IPS-20b (cell line): ENCODE data around the gene DENND1B.

Experiments
- H3K27ac ChIP-seq: one replicate; pipeline ENCODE4 v1.5.1; 2013; ENCODE audit warnings: low read length
- H3K27me3 ChIP-seq: 2 replicates; pipeline ENCODE4 v1.6.1; 2013; ENCODE audit warnings: mild to moderate bottlenecking, low read length, inconsistent platforms; ENCODE audit not compliant: insufficient read depth
- H3K36me3 ChIP-seq: 2 replicates; pipeline ENCODE4 v1.6.1; 2013; ENCODE audit warnings: low read depth, mild to moderate bottlenecking, inconsistent platforms, low read length, moderate library complexity; ENCODE audit not compliant: insufficient read depth
- H3K4me1 ChIP-seq: 2 replicates; pipeline ENCODE4 v1.6.1; 2013; ENCODE audit warnings: mild to moderate bottlenecking, control low read depth, inconsistent platforms, low read length, moderate library complexity; ENCODE audit not compliant: insufficient read depth
- H3K4me3 ChIP-seq: 2 replicates; pipeline ENCODE4 v1.5.1; 2013; ENCODE audit warnings: mild to moderate bottlenecking, low read length, inconsistent platforms
- H3K9ac ChIP-seq: 2 replicates; pipeline ENCODE4 v1.6.1; 2013; ENCODE audit warnings: low read depth, mild to moderate bottlenecking, inconsistent platforms, low read length, moderate library complexity
- H3K9me3 ChIP-seq: 2 replicates; pipeline ENCODE4 v1.6.1; 2013; ENCODE audit warnings: mild to moderate bottlenecking, low read depth, low read length, inconsistent platforms; ENCODE audit not compliant: insufficient read depth

The DENND1B gene

DNA sequence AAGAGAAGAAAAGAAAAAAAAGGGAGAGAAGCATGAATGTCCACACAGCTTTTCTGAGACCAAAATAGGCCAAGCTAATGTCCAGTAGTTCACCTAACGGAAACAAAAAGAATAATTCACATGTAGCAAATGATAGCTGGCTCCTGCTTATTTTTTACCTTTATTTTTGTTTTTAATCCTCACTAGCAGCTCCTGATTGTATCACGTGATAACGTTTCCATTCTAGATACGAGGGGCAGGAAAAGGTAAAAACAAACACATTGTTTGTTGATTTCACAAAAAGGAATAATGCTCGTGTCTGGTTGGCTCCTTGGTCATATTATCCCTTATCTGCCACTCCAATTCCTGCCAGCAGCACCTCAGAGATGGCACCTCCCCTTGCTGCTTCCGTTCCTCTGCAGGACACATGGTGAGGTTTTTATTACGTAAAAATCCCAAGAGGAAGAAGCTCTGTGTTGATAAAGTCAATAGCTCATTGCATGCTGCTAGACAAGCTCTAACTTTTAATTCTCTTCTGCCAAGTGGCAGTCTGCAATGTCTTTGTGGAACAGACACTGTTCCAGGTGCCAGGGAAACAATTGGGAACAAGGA is 305.6 kb downstream of the DENND1B start:
- no peak overlapping the region for H3K27ac ChIP-seq
- H3K9ac ChIP-seq = no peak overlapping the region
- H3K36me3 ChIP-seq = no peaks in the 10 kb centered on the region
- H3K27me3 ChIP-seq = no peaks in the 10 kb centered on the region
- H3K4me3 ChIP-seq = no peak overlapping the region
- no peaks in the 10 kb centered on the region for H3K9me3 ChIP-seq
- peaks cover 25% of the 10 kb centered on the region; the same call in 1 of the 2 replicates for H3K4me1 ChIP-seq

DNA sequence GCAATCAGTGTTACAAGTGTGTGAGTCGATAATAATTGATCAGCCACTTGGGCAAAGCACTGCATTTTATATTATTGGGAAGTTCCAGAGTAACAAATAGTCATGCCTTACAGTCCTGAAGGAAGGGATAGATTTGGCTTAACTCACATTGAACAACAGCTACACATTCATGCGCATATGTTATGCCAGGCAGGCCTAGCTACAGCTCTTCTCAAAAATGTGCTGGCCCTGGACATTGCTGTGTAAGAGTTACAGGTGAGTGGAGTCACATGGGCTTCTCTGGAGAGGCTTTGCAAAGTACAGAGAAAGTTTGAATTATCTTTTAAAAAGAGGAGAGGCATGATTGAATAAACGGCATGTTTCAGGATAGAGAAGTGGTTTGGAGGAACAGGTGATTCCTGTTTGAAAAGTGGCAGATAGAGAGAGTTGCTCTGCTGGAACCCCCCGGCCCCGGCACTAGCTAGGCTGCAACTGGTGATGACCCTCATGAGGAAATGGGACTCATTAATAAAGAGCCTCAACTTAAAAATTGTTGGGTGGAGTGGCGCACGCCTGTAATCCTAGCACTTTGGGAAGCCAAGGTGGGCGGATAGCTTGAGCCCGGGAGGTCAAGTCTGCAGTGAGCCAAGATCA is 306.6 kb downstream of the DENND1B start:
- Histone ChIP-seq H3K36me3 (no peaks in the 10 kb centered on the region), H3K27ac (no peak overlapping the region), H3K4me1 (peaks cover 27% of the 10 kb centered on the region; the same call in 1 of the 2 replicates), H3K9ac (no peak overlapping the region), H3K9me3 (no peaks in the 10 kb centered on the region), H3K4me3 (no peak overlapping the region), H3K27me3 (no peaks in the 10 kb centered on the region)

DNA sequence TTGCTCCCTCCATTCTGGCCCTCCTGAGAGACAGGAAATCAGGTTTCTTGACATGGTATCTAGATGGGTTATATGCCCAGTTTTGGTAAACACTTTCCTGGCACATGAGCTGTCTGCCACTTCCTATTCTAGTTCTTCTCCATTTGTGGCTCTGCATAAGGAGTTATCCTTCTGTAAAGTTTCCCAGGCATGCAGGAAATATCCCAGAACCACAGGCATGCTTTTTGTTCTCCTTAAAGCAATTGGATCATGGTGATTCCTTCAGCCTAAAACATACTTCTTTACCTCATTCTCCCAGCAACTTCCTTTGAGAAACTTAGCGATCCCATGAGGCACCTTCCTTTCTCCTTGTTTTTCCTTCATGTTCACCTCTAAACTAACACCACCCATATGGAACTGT is 307.4 kb downstream of the DENND1B start:
- peaks cover 34% of the 10 kb centered on the region for H3K4me1 ChIP-seq
- no peaks in the 10 kb centered on the region for H3K36me3 ChIP-seq
- no peaks in the 10 kb centered on the region for H3K9me3 ChIP-seq
- H3K27ac ChIP-seq = no peak overlapping the region
- H3K9ac ChIP-seq = no peak overlapping the region
- no peak overlapping the region for H3K4me3 ChIP-seq
- no peaks in the 10 kb centered on the region for H3K27me3 ChIP-seq

DNA sequence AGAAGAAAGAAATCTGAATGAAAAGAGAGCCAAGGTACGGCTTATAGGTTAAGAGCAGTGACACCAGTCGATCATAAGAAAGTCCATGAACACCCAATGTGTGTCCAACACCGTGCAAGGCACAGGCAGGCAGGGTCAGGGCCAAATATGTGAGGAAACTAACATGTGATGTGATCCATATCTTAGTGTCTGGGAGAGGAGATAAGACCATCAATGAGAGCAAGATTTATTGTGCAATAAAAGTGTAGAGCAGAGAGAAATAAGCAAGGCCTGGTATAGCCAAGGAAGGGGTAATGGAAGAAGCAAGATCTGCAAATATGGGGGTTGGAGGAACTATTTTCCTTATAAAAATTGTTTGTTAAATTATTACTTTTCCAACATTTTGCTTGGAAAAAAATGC is 308.5 kb downstream of the DENND1B start:
- Histone ChIP-seq H3K36me3 (no peaks in the 10 kb centered on the region), H3K4me1 (peaks cover 35% of the 10 kb centered on the region)

DNA sequence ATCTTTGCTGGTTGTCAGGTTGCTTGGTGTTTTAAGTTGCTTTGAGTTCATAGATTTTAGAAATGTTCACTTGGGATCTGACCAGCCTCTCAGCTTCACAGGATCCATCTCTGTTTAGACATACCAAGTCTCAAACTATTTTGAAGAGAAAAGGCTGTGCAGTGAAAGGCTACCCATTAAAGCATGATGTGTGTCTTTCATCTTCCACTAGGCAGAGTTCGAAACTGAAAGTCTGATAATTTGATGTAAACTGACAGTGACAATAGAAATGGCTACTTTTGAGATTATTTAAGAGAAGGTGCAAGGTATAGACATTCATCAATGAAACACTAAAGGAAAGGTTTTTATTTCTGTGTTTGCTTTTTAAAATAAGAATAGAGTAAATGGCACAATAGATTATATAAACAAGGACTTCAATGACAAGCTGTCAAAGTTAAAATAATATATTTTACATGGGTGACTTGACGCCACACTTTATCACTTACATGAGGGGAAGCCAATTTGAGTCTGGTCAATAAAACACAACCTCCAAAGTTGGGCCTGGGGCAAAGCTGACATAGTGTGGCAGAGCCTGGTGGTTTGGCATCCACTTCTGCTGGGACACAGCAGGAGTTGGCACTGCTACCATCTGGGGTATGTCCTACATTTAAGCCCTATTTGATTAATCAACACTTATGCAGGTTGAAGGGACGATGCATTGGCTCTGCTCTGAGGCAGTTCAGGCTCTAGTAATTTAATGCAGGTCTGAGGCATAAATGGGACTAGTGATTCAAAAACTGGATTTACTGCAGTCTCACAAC is 309.6 kb downstream of the DENND1B start:
- no peak overlapping the region for H3K9ac ChIP-seq
- no peak overlapping the region for H3K27ac ChIP-seq
- H3K36me3 ChIP-seq = no peaks in the 10 kb centered on the region
- no peaks in the 10 kb centered on the region for H3K27me3 ChIP-seq
- H3K4me3 ChIP-seq = no peak overlapping the region
- no peaks in the 10 kb centered on the region for H3K9me3 ChIP-seq
- peaks cover 30% of the 10 kb centered on the region for H3K4me1 ChIP-seq

More for the DNA sequence above, 308.5 kb downstream of the DENND1B start:
- H3K27me3 ChIP-seq = no peaks in the 10 kb centered on the region
- no peak overlapping the region for H3K4me3 ChIP-seq
- no peak overlapping the region for H3K27ac ChIP-seq
- H3K9ac ChIP-seq = no peak overlapping the region
- no peaks in the 10 kb centered on the region for H3K9me3 ChIP-seq

DNA sequence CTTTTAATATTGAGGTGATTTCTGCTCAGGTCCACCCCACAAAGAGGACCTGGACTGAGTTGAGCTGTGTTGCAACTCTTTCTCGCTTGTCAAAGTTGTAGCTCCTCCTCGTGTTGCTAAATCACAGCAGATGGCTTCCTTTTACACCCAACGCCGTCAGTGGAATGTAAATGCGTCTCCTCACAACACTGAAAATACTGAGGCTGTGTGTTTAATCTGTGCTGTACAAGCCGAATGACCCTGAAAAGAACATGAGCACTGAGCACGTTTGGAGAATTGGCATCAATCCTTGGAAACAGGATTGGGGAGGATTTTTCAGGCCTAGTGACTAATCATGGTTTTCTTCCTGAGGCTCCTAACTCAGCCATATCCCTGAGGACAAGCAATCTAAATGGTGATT is 311.2 kb downstream of the DENND1B start:
- Histone ChIP-seq H3K4me3 (no peak overlapping the region), H3K9ac (no peak overlapping the region), H3K27ac (no peak overlapping the region)

DNA sequence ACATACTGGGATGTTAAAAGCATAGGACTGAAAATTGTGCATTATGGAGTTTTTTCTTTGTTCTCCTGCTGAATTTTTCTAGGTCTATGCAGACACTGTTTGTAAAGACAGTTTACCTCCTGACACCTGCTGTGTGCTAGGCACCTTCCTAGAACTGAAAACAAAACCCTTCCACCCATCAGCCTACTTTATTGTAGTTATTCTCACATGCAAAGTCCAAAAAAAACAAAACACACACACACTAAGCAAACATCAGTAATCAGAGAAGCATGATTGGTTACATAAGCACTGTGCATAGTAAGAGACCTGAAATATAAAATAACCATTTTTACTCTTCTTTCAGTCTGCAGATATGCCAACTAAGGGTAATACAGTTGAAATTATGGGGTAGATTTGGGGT is 312.1 kb downstream of the DENND1B start:
- Histone ChIP-seq H3K27ac (no peak overlapping the region), H3K36me3 (no peaks in the 10 kb centered on the region), H3K9ac (no peak overlapping the region), H3K4me1 (peaks cover 13% of the 10 kb centered on the region), H3K4me3 (no peak overlapping the region), H3K27me3 (no peaks in the 10 kb centered on the region), H3K9me3 (no peaks in the 10 kb centered on the region)

More for the DNA sequence above, 311.2 kb downstream of the DENND1B start:
- Histone ChIP-seq H3K27me3 (no peaks in the 10 kb centered on the region), H3K4me1 (peaks cover 19% of the 10 kb centered on the region), H3K36me3 (no peaks in the 10 kb centered on the region), H3K9me3 (no peaks in the 10 kb centered on the region)

DNA sequence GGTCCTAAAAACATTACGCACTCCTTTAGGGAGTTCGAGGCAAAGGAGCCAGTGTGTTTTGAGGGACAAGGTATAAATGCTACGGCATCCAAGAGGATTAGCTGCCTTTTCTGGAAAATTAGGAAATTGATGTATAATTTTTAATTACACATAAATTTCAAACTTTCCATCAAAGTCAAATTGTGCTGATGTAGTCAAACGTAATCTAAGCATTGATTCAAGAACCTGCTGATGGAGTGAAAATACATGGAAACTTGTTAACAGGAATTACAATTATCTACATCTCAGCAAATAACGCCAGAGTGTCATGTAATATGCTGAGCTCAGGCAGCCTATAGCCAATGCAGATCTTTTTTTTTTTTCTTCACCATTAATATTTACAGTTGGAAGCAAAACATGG is 312.7 kb downstream of the DENND1B start:
- Histone ChIP-seq H3K4me1 (peaks cover 13% of the 10 kb centered on the region), H3K27me3 (no peaks in the 10 kb centered on the region), H3K27ac (no peak overlapping the region), H3K9me3 (no peaks in the 10 kb centered on the region), H3K9ac (no peak overlapping the region), H3K4me3 (no peak overlapping the region), H3K36me3 (no peaks in the 10 kb centered on the region)
